GM19438 (cell line): Measurements from ENCODE around the gene LRBA.
A peak's percentile ranks its signal among the peaks of the same experiment; 100 is the strongest.

ENCODE experiments used
- ATAC-seq: cut with Tn5 transposase; IDR thresholded peaks from one replicate; pipeline ENCODE4 v1.9.1; 2021; ENCODE audit warnings: low read depth; ENCODE audit not compliant: unreplicated experiment

The LRBA gene

DNA sequence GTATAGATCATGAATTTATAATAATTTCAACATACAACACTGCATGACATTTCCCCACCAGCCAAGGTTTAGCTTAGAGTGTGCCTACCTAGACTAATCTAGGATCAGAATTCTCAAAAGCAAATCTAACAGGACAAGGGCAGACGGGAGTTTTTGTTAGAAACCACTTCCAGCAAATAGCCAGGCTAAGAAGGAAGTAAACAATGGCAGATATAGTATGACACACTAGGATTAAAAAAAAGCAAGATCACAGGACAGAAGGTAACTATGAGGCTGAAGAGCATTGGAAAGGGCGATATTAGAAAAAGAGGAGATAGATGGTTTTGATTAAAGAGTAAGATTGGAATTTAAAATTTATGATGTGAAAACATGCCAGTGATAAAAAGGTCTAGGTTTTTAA, 124.8 kb downstream of the LRBA start:
- no peak for ATAC-seq

DNA sequence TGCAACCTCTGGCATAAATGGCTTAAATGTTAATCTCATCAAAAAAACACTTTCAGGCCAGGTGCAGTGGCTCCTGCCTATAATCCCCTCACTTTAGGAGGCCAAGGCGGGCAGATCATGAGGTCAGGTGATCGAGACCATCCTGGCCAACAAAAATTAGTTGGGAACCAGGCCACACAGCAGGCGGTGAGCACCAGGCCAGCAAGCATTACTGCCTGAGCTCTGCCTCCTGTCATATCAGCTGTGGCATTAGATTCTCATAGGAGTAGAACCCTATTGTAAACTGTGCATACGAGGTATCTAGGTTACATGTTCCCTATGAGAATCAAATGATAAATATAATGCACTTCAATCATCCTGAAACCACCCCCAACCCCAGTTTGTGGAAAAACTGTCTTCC, 125.8 kb downstream of the LRBA start:
- ATAC-seq: no peak

DNA sequence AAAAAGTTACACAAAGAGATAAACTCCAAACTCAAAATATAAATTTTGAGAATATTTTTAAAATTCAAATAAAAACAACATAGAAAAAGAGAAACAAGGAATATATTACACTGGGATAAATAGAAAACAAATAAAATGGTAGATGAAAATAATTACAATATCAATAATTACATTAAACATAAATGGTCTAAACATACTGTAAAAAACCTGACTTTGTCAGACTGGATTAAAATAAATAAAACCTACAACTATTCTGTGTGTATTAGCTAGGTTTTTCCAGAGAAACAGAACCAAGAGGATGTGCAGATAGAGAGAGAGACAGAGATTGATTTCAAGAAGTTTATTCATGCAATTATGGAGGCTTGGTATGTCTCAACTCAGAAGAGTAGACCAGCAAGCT, 126.5 kb downstream of the LRBA start:
- ATAC-seq: no peak

DNA sequence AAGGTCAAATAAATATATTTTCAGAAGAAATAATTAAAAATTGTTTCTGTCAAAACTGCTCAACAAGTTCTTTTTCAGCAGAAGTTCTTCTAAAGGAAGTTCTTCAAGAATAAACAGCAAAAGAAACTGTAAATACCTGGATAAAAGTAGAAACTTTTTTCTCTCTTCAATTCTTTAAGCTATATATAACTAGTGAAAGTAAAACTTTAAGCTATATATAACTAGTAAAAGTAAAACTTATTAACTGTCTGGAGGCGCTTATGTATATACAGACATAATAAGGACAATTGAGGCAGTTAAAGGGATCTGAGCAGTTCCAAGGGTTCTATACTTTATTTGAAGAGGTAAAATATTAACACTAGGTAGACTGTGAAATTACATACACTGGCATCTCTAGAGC, 126.9 kb downstream of the LRBA start:
- ATAC-seq: no peak

DNA sequence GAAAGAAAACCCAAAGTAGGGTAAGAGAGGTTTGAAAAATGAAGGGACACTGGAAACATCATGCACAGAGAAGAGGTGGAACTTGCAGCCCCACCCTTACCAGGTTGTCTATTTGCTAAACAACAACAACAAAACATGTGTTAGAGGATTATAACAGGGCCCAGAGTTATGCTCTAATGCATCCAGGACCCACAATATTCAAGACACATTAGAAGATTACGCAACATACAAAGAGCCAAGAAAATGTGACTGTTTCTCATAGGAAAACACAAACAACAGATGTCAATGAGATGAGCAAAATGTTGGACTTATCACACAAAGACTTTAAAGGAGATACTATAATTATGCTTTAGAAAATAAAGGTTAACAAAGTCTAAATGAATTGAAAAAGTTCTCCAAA, 128.5 kb downstream of the LRBA start:
- ATAC-seq: no peak

DNA sequence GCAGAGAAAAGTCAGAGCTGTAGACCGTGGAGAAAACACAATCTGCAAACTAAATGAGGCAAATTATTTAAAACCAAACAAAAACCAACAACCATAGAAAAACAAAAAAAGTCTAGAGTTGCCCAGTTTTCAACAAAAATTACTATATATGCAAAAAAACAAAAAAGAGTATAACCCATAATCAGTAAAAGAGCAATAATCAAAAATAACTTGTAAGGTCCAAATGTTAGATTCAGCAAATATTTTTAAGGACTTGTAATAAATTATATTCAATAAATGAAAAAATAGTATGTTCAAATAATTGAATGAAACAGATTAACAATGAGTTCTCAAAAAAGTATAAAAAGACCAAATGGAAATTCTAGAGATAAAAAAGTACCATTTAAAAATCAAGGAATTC, 130.5 kb downstream of the LRBA start:
- no peak for ATAC-seq

DNA sequence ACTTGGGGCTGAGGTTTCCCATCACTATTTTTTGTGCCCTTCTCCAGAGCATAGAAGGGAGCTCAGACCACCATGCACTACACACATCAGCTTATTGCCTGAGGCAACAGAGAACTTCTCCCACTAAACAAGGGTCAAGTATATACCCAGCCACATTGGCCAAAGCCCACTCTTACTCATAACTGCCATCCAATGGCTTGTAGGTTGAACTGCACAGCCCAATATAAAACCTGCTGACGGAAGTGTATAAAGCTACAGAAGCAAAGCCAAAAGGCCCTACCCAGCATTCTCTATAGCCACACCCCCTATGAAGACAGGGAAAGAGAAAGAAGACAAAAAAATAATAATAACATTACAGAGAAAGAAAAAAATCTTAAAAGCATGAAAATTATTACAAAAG, 139.7 kb downstream of the LRBA start:
- ATAC-seq: no peak

DNA sequence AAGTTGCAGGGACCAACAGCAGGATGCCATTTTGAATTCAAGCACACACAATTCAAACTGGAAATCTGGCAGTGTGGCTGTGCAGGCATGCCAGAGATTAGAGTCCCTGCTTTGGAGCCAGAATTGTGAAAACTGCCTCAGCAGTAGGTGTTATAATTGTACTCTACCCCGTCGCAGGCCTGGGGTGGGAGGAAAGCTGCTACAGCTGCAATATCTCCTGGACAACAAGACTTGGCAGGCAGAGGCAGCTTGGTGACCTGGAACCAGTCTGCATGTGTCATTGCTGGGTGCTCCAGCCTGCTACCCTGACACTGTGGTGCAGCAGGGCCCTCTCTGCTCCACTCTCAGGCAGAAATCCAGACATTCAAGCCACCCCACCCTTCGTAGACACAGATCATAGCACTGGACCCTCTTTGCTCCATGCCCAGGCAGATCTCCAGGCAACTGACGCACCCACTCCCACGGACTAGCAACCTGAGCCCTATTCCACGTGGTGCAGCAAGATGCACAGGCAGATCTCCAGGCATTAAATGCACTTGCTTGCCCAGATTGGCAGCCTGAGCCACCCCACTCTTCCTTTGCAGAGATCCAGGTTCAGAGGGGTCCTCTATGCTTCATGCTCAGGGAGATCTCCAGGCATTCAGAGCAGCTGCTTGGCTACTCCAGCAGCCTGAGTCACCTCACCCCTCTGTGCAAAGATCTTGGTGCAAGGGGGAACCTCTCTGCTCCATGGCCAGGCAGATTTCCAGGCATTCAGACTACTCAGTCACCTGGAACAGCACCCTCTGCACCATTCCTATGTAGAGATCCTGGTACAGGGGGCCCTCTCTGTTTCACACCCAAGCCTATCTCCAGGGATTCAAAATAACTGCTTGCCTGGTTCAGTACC, 140.5 kb downstream of the LRBA start:
- no peak for ATAC-seq

DNA sequence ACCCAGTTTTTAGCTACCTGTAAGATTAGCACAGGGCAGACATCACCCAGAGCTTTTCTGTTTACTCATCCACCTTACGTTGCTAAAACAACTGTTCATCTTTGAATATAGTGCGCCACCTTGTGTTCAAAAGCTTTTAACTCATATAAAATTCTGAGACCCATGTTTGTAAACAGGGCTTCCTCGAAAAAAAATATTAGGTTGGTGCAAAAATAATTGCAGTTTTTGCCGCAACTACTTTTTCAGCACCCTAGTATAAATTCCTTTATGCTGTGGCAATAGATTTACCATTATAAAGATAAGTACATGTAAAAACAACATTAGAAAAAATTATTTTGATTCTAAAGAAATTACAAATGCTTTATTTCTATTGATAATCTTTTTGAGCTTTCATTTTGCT, 147.9 kb downstream of the LRBA start:
- ATAC-seq: peak; percentile 82

DNA sequence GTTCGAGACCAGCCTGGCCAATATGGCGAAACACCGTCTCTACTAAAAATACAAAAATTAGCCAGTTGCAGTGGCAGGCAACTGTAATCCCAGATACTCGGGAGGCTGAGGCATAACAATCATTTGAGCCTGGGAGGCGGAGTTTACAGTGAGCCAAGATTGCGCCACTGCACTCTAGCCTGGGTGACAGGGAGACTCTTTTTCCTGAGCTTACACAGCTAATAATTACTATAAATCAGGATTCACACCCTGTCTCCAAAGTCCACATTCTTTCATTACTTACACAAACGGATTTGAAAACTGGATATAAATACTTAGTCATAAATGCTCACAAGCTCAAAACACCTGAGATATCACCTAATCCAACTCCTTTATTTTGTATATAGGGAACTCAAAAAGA, 151.6 kb downstream of the LRBA start:
- no peak for ATAC-seq

DNA sequence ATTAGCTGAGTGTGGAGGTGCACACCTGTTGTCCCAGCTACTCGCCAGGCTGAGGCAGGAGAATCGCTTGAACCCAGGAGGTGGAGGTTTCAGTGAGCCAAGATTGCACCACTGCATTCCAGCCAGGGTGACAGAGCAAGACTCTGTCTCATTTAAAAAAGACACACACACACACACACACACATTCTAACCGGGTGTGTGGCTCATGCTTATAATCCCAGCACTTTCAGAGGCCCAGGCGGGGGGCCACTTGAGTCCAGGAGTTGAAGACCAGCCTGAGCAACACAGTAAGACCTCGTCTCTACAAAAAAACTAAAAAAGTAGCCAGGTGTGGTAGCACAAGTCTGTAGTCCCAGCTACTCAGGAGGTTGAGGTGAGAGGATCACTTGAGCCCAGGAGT, 152.3 kb downstream of the LRBA start:
- no peak for ATAC-seq

DNA sequence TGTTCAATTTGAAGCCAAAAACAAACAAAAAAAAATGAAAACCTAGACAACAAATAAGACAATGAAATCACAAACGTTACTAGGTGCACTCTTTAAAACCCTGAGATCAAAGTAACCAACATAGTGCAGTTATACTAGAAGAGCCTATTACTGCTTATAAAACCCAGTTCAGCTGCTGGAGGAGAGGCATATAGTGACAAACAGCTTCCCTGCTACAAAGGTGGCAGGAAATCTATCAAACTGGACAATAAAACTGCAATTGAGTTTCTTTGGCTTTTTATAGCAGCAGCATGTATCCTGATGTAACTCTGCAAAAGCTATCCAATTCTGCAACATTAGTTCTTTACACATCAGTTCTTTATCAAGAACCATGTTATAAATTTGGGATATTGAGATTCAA, 155.6 kb downstream of the LRBA start:
- ATAC-seq: no peak

DNA sequence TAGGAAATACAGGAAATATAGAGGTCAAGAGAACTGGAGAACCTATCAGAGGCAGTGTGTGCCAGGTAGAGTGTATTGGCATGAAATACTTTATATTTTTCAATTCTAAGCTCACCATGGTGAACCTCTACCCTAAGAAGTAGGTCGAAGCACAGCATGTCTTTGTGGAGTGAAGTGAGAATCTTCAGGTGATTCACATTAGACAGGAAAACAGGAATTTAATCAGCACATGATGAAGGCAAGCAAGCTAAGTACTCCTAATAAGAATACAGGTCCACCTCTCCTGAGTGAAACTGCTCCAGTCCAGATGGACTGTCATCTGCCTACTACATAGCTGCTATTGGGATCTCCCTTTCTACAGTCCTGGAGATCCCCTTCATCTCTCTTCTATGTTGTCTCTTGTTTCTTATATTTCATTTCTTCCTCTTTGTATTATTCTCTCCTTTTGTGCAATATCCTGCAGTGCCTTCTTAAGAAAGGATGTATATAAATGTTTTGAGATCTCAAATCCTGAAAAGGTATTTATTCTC, 159.0 kb downstream of the LRBA start:
- ATAC-seq: no peak

DNA sequence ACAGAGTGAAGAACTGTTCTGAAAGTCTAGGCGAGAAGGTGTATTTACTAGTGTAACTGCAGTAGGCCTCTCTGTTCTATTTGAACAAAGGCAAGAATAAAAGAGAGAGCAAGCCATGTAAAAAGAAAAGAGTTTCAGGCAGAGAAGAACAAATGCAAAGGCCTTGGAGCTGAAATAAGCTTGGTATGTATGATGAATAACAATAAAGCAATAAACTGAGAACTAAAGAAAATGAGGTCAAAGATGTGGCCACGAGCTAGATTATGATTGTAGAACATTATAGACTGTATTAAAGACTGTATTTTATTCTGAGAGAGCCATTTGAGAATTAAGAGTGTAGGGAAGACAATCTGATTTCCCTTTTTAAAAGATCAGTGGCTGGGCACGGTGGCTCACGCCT, 160.5 kb downstream of the LRBA start:
- no peak for ATAC-seq

DNA sequence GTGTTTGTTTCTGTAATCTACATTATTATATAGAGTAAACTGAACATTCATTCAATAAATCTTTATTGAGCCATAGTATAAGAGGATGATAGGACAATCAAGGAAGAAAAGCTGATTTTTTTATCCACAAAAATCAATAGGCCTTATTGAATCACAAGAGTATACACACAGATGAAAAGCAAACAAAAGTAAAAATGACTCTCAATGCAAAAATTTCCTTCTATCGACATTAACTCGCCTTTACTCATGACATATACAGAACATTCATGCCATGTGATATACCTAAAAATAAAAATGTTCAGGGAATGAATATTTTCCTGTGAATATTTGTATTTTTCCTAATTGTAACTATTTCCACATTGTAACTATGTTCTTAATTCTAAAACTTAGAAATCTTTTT, 161.2 kb downstream of the LRBA start:
- no peak for ATAC-seq

DNA sequence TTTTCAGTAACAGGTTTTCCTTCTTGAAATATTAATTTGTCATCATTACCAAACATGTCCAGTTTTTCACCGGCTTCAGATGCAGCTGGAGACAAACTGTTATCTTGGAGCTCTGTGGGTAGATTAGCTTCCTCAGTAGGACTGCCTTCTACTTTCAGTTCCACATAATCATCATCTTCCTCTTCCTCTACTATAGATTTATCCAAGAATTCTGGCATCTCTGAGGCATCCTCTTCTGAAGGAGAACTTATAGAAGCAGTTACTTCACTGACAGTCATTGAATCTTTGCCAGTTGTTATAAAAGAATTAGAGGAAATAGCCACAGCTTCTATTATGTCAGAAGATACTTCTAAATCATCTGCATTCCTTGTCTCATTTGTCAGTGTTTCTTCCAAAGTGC, 162.9 kb downstream of the LRBA start:
- no peak for ATAC-seq

DNA sequence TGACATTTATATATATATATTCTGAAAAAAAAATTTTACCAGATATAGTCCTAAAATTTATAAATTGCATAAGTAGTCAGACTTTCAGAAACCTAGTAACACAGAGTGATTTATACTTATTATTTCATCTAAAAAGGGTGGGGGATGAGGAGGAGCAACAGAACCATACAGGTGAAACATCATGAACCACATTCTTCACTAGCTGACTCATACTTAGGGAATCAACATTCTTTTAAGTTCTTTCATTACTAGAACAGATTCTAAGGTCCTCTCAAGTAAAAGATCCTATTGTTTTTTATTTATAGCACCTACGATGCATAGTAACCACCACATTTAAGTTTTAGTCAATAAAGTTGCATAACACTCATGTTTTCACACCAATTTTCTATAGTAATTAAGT, 166.1 kb downstream of the LRBA start:
- no peak for ATAC-seq

DNA sequence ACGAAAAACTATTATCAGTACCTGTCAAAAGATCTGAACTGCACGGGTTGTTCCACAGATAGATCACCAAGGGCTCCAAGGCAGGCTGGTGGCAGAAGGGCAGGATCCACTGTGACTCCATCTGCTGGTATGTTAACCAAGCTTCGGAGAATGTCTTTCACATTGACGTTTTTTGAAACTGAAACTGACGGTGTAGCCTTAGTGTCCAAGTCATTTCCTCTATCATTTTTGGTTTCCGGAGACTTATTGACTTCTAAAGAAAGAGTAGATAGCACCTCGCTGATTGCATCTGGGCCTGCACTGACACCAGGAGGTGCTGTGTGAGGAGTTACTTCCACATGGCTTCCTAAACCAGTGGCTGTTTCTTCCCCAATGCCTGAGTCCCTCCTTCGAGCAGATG, 186.9 kb downstream of the LRBA start:
- ATAC-seq: peak; percentile 93

DNA sequence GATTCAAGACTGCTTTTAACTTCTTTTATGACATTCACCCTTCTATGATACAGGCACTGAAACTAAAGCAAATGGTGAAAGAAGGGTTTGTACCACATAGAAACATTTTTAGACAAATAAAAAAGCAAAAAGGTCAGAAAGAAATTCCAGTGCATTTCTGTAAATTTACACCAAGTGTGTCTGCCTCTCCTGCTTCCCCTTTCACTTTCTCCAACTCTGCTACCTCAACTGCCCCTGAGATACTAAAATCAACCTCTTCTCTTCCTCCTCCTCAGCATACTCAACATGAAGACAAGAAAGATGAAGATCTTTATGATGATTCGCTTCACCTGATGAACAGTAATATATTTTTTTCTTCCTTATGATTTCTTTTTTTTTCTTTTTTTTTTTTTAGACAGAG, 187.9 kb downstream of the LRBA start:
- ATAC-seq: no peak

DNA sequence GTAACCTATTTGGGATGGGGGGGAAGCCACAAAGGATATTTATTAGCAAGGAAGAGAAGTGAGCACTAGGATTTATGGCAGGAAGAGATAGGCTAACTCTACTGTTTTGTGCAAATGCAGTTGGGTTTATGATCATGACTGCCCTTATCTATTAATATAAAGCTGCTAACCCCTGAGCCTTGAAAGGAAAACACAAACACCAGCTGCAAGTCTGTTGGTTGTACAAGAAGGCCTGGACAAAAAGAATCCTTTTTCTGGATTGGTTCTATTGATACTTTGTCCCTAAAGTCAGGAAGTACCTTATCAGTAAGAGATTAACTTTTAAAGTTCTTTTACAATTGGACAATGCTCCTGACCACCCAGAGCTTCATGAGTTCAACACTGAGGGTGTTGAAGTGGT, 188.8 kb downstream of the LRBA start:
- ATAC-seq: no peak

DNA sequence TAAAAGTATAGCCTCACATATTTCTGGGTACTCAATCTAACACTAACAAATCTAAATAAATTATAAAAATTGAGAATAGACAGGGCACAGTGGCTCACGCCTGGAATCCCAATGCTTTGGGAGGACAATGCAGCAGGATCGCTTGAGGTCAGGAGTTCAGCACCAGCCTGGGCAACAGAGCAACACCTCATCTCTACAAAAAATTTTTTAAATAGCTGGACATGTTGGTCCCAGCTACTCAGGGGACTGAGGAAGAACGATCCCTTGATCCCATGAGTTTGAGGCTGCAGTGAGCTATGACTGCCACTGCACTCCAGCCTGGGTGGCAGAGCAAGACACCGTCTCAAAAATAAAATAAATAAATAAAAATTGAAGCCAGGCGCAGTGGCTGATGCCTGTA, 192.7 kb downstream of the LRBA start:
- ATAC-seq: no peak

DNA sequence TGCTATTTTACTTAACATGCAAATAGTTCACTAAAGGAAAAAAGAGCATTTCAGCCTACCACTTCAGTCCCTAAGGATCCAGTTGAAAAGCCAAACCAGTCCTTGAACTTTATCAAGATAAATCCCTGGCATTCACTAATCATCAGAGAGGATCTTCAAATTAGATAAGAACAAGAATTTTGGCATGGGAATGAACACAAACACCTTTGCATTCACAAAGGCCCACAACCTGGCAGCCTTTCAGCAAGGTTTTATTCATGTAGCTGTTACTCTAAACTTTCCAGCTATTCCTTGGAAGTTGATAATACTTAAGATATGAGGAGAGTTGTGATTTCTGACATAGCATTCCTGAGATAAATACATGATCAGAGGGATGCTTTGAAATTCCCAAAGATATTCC, 193.4 kb downstream of the LRBA start:
- no peak for ATAC-seq

DNA sequence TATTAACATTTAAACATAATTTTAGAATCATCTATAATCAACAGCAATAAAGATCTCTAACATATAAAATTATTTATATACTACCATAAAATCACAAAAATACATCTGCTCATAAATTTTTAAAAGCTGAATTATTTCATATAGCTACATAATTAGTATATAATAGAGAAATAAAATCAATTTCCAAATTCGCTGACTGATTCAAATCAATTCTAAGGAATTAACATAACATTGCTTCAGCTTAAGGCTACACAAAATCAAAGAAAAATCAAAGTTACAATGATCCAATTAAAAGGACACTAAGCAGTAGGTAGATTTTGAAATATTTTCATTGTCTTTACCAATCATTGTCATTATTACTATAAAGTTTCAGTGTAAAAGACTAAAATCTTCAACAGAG, 194.7 kb downstream of the LRBA start:
- no peak for ATAC-seq
